DMS153 (cell line): Measurements from ENCODE around the gene FOXP2.
"Not testable (repeated sequence)": the region's sequence is repeated elsewhere in the genome, so short reads cannot be mapped to it uniquely, and the experiment has no call there.

ENCODE experiments used
- DNase-seq: peaks from one replicate; lab custom pipeline; 2025; lab: John Stamatoyannopoulos, UW

Gene FOXP2

DNA sequence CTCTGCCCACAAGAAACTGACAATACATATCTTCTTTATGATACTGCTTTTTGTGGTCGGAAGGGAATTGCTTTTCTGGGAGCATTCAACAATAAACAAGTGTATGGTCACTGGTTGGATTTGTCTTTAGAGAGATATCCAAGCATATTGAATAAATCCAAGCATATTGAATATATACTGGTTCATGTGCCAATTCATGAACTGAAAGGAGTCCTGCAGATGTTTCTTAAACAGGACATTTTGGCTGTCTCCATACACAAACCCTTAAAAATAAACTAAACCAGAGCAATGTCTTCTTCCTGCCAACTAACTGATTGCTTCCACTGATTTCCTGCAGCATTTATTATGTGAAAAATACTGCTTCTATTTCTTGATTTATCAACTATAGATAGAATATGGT, 173.9 kb downstream of the FOXP2 start:
- no peak for DNase-seq

DNA sequence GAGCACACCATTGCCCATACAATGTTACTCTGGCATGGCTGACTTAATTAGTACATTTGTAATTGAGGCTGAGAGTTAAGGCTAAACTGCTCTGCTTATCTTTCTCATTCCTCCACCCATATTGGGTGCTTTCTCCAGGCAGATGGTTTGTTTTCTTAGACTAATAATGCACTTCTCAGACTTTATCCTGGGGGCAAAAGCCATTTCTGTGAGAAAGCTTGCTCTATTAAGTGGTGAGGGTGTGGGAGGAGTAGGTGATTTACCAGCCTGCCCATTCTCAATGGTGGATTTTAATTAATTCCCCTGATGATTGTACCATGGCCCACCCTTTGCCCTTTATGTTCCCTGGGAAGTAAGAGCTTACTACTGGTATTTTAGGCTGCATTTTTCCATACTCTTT, 174.8 kb downstream of the FOXP2 start:
- DNase-seq: no peak

DNA sequence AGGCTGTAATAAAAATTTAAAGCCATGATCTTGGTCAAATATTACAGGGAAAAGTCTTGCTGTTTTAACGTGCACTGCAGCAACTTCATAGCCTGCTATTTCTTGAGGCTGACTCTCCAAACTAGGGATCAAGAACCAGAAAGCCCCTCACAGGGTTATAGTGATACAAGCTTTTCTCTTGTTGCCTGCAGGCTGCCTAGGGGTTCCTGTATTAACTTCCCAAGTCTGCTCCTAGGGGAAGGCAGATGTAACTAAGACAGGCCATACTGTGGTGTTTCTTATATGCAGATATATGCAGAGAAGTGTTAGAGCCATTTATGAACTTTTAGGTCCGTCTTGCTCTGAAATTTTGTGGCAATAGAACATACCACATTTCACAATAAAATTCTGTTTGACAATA, 175.7 kb downstream of the FOXP2 start:
- DNase-seq: no peak

DNA sequence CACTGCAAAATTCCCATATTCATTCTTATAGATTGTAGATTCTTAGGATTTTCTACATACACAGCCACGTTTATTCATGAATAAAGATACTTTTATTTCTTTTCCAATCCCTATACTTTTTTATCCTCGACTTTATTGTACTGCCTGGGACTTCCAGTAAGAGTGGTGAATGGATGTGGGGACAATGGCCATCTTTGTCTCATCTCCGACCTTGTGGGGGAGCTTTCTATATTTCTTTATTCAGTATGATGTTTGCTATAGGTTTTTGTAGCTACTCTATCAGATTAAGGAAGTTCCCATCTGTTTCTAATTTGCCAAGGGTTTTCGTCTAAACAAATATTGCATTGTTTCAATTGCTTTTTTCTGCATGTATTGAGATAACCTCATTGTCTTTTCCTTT, 184.3 kb downstream of the FOXP2 start:
- DNase-seq: no peak

DNA sequence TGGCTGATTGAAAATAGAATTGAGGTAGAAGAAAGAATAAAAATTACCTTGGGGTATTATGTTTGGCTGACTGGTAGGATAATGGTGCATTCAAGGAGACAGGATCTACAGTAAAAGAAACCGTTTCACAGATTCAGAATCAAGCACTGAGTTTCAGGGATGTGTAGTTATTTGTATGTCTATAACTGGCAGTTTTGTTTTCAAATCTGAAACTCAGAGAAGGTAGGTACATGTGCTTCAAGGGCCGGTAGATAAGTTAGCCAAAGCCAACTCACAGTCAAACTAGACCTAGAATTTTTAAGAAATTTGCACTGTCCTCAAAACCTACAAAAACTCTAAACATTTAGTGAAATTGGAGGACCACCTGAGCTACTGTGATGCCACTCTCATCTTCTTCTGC, 191.5 kb downstream of the FOXP2 start:
- no peak for DNase-seq

DNA sequence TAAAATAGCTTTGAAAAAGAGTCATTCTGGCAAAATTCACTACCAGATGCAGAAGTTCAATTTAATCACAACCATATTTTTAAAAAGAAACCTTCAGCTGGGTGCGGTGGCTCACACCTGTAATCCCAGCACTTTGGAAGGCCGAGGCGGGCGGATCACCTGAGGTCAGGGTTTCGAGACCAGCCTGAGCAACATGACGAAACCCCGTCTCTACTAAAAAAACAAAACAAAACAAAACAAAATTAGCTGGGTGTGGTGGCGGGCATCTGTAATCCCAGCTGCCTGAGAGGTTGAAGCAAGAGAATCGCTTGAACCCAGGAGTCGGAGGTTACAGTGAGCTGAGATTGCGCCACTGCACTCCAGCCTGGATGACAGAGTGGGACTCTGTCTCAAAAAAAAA, 194.2 kb downstream of the FOXP2 start:
- DNase-seq: not testable (repeated sequence)

DNA sequence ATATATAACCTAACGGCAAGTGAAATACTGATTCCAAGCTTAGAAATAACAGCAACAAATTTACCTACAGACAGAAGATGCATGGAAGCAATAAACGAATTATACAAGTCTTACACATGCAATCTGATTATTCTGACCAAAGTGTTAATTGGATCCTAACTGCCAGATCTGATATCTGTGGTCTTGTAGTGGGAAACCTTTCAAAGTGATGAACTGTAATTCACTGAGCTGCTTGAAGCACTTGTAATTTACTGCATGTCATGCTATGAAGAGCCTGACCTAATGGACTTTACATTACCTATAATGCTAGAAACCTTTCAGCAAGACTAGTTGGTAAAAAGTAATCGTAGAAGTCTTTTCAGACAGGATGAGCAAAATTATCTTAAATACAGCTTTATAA, 205.6 kb downstream of the FOXP2 start:
- no peak for DNase-seq

DNA sequence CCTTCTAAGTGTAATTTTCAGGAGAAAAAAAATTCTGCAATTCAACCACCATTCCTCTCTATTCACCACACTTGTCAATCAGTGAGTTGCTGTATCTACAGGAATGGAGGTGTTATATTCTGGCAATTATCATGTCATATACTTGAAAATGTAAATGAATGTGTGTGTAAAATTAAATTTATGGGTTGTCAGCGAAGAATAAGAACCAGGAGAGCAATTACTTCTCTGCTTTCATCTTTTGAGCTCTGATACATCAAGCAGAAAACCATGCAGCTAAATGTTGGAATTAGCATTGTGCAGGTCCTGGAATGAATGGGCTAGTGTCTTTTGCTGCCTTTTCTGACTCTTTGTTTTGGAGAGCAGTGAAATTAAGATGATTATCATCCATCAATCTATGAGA, 207.6 kb downstream of the FOXP2 start:
- DNase-seq: no peak

GRCh38 chr7:114623146-114623545, 208.5 kb downstream of the FOXP2 start:
- no peak for DNase-seq

GRCh38 chr7:114627231-114627630, 212.6 kb downstream of the FOXP2 start:
- DNase-seq: no peak

DNA sequence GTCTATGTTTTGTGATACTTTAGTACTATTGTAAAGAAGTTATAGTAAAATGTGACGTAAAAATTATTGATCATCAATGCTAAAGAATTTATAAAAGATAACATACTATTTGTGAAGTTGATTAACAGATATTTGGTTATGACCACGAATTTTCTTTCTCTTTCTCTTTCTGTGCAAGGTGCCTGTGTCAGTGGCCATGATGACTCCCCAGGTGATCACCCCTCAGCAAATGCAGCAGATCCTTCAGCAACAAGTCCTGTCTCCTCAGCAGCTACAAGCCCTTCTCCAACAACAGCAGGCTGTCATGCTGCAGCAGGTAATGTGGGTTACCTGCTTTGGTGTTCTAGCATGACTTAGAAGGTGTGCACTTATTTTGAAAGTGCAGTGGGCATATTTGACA, 213.7 kb downstream of the FOXP2 start:
- DNase-seq: no peak

DNA sequence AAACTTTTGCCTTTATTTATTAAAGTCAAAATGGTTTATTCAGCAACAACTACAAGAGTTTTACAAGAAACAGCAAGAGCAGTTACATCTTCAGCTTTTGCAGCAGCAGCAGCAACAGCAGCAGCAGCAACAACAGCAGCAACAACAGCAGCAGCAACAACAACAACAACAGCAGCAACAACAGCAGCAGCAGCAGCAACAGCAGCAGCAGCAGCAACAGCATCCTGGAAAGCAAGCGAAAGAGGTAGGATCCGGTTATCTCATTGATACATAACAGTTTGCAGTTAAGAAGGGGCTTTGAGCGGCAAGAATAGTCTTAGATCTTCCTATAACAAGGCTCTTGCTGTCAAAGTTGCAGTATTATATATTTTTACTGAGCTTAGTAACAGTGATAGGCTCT, 215.1 kb downstream of the FOXP2 start:
- DNase-seq: no peak

- peak; percentile 36 for DNase-seq
These were observed 215.8 kb downstream of the FOXP2 start for GRCh38 chr7:114630201-114630990.

DNA sequence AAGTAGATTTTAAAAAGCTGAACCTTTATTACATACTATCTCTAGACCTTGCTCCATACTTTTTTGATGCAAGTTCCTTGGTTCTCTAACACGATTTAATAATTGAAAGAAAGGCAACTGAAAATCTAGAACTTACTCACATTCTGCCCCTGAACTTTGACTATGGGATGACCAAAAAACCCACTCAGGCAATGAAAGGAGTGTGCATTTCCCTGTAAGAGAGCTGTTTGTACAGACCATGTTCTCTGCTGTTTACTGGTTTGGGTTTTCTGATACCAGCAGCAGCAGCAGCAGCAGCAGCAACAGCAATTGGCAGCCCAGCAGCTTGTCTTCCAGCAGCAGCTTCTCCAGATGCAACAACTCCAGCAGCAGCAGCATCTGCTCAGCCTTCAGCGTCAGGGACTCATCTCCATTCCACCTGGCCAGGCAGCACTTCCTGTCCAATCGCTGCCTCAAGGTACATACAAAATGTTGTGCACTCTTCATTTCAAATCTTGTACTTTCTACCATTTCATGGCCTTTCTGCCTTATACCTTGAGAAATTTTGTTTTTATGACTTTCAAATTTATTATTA, 216.7 kb downstream of the FOXP2 start:
- no peak for DNase-seq

- DNase-seq: no peak
These were observed 224.8 kb downstream of the FOXP2 start for GRCh38 chr7:114639451-114639850.

DNA sequence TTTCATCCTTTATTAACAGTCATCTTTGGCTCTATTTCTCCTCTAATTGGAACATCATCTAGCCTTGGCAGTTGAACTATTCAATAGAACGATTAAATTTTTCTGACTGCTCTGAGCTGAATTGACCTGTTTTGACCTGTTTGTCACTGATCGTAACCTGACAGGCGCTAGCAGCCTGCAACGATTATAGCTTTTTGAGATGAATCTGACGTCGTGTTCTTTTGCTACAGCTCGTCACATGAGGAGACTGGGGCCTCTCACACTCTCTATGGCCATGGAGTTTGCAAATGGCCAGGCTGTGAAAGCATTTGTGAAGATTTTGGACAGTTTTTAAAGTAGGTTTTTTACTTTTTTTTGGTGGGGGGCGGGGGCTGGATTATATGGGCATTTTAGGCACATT, 229.8 kb downstream of the FOXP2 start:
- no peak for DNase-seq

- peak; percentile 41 for DNase-seq
These were observed 230.8 kb downstream of the FOXP2 start for GRCh38 chr7:114645451-114645850.

GRCh38 chr7:114647518-114647917, 232.9 kb downstream of the FOXP2 start:
- no peak for DNase-seq

GRCh38 chr7:114648117-114648516, 233.5 kb downstream of the FOXP2 start:
- no peak for DNase-seq

- DNase-seq: no peak
These were observed 234.1 kb downstream of the FOXP2 start for GRCh38 chr7:114648680-114649079.

DNA sequence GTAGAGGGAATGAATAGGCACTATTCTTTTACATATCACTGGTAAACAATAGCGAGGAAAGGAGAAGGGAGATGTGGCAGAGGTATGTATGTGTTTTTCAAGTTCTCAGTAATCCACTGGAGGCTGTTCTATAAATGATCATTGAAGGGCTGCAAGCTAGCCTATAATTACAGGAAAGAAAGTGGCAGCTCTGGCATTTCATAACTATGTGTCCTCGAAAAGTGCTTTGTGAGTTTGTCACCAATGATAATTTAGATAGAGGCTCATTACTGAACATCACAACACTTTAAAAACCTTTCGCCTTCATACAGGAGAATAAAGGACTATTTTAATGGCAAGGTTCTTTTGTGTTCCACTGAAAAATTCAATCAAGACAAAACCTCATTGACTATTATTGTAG, 235.1 kb downstream of the FOXP2 start:
- DNase-seq: no peak

DNA sequence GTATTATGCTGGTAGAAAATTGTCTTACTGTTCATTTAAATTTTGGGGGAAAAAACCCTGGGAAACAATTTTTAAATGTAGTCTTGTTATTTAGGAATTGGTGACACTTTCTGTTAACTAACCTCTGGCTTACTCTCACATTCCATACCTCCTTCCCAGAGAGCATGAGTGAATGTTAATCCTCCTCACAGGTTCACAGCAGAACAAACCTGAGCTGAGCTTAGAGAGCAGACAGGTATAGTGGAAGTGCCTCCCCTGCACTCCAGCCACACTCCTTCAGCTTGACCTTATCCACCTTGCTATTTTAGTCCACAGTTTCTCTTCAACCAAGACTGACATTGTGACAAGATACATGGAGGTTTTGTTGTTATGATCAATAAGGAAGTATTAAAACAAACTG, 235.9 kb downstream of the FOXP2 start:
- DNase-seq: no peak

DNA sequence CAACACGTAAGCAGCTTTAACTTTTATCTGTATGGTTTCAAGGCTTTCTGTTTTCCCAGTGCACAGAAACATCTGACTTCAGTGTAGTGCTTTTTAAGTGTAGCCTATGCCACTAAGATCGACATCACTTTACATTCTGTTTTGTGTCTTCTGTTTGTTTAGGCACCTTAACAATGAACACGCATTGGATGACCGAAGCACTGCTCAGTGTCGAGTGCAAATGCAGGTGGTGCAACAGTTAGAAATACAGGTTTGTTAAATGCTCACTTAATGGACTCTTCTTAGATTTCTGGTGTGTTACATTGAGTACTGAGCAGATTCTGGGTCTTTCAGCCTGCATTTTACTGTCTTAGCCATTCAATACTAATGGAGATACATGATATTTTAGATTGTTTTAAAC, 237.4 kb downstream of the FOXP2 start:
- DNase-seq: peak; percentile 81
